Stimulated activated naive B cell treated with anti-CD40 and anti-IgM and Interleukin-4, amounts not matched to agents 10 μg/mL and 1 μg/mL and 100 μg/mL, for 72 hours (primary cell): ENCODE measurements around the gene ZFP91.

Experiments
- ATAC-seq, 2 donors: fragments of 150-1000 bp; cut with Tn5 transposase; replicated peaks; 2 replicates each; pipeline ENCODE4 v1.10.0; 2021; ENCODE audit warnings: moderate library complexity in 1 of 2
- DNase-seq: peaks from one replicate; pipeline ENCODE4 v3.0.0; 2021
- H3K27ac Mint-ChIP-seq: one replicate; pipeline ENCODE4 v1.8.0; 2022; ENCODE audit warnings: mild to moderate bottlenecking, mixed read lengths
- H3K27me3 Mint-ChIP-seq, 2 donors: one replicate each; pipeline ENCODE4 v1.8.0; 2022; ENCODE audit warnings: mixed read lengths in 2 of 2
- H3K36me3 Mint-ChIP-seq, 2 donors: one replicate each; pipeline ENCODE4 v1.8.0; 2022; ENCODE audit warnings: mixed read lengths in 2 of 2, mild to moderate bottlenecking in 1 of 2
- H3K4me1 Mint-ChIP-seq, 2 donors: one replicate each; pipeline ENCODE4 v1.8.0; 2022; ENCODE audit warnings: mixed read lengths in 2 of 2, mild to moderate bottlenecking in 1 of 2
- H3K4me3 Mint-ChIP-seq, 2 donors: one replicate each; pipeline ENCODE4 v1.8.0; 2022; ENCODE audit warnings: mild to moderate bottlenecking in 2 of 2, mixed read lengths in 2 of 2, moderate library complexity in 1 of 2
- H3K9me3 Mint-ChIP-seq, 2 donors: one replicate each; pipeline ENCODE4 v1.8.0; 2022; ENCODE audit warnings: mixed read lengths in 2 of 2, mild to moderate bottlenecking in 1 of 2

ZFP91 gene

DNA sequence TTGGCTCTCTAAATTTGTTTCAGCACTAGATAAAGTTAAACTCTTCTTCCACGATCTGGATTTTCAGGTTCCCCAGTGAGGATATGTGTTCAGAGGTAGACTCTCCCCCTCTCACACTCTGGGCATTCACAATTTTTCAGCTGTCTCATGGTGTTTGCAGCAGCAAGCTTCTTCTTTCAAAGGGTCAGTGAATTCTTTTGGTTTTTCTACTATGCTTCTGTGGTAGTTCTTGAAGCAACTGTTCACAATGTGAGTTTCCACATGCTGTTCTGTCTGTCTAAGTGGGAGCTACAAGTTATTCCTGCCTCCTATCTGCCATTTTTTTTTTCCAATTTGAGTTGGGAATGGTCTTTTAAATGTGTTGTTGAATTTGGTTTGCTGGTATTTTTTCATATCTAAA, 69.0 kb downstream of the ZFP91 start:
- Mint-ChIP-seq H3K27me3 (no peaks in the 10 kb centered on the region), H3K4me3 (no peak overlapping the region), H3K4me1 (peaks cover 17 to 23% of the 10 kb centered on the region in 2 donors), H3K27ac (peak overlapping the region; percentile 83), H3K36me3 (peaks cover 8 to 16% of the 10 kb centered on the region in 2 donors), H3K9me3 (peaks cover 7 to 8% of the 10 kb centered on the region in 2 donors)
- DNase-seq = no peak
- peak; percentile 5 to 14 for ATAC-seq

DNA sequence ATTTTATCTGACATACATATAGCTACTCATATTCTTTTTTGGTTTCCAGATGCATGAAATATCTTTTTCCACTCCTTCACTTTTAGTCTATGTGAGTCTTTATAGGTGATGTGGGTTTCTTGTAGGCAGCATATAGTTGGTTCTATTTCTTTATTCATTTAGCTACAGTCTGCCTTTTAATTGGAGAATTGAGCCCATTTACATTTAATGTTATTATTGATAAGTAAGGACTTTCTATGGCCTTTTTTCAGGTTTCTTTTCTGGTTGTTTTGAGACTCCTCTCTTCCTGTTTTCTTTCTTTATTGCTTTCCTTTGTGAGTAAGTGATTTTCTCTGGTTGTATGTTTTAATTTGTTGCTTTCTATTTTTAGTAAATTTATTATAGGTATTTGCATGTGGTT, 70.8 kb downstream of the ZFP91 start:
- peaks cover 7 to 8% of the 10 kb centered on the region in 2 donors for H3K9me3 Mint-ChIP-seq
- H3K27ac Mint-ChIP-seq = no peak overlapping the region
- ATAC-seq = no peak
- peaks cover 8 to 16% of the 10 kb centered on the region in 2 donors for H3K36me3 Mint-ChIP-seq
- DNase-seq = no peak
- H3K4me1 Mint-ChIP-seq = peaks cover 26 to 32% of the 10 kb centered on the region in 2 donors
- H3K27me3 Mint-ChIP-seq = no peaks in the 10 kb centered on the region
- no peak overlapping the region for H3K4me3 Mint-ChIP-seq

DNA sequence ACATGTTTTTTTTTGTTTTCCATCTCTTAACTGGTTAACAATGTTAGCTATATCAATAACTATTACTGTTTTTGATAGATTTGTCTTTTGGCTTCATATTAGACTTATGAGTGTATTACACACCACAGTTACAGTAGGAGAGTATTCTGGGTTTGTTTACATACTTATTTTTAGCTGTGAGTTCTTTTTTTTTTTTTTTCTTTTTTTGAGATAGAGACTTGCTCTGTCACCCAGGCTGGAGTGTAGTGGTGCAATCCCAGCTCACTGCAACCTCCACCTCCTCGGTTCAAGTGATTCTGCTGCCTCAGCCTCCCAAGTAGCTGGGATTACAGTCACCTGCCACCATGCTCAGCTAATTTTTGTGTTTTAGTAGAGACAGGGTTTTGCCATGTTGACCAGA, 71.6 kb downstream of the ZFP91 start:
- Mint-ChIP-seq H3K4me3 (no peak overlapping the region), H3K27ac (no peak overlapping the region), H3K9me3 (peaks cover 6 to 8% of the 10 kb centered on the region in 2 donors), H3K36me3 (peaks cover 8 to 12% of the 10 kb centered on the region in 2 donors), H3K4me1 (peaks cover 26 to 32% of the 10 kb centered on the region in 2 donors), H3K27me3 (no peaks in the 10 kb centered on the region)
- DNase-seq (no peak), ATAC-seq (no peak)

GRCh38 chr11:58652726-58653280, 73.9 kb downstream of the ZFP91 start:
- Mint-ChIP-seq H3K36me3 (no peaks in the 10 kb centered on the region), H3K27ac (no peak overlapping the region), H3K4me1 (peaks cover 12 to 17% of the 10 kb centered on the region in 2 donors), H3K9me3 (peaks cover 0 to 5% of the 10 kb centered on the region in 2 donors), H3K4me3 (no peak overlapping the region), H3K27me3 (no peaks in the 10 kb centered on the region)
- DNase-seq = no peak
- ATAC-seq = no peak

DNA sequence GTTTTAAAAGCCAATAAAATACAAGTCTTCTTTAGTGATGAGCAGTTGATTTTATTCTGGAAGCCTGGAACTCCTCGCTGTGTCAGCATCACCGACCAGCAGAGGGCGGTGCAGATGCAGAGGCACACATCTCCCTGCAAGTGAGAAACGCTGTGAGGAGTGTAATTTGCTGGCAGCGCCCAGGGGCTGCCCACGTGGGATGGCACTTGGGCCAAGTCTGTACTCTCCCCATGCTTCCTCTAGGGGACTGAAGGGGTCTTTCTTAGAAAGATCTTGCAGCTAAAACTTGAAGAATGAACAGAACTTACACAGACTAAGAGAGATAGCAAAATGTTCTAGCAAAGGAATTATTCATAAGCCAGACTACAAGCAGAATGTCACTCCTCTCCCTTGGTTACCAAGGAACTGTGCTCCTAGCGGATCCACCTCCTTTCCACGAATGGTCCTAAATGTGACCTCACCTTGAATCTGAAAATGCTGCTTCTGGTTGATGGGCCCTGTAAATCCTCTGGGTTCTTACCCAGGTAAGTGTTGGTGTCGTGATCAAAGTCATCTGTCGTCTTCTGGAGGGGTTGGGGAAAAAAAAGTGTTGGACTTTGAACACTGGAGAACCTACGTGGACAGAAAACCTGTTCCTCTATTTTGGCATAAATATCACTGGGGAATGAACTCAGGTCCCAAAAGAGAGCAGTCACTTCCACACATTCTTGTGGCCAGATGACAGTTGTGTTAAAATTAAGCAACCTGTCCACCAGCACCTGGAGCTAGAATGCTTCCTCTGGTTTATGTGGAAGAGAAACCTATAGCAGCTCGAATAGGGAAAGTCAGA, 75.4 kb downstream of the ZFP91 start:
- Mint-ChIP-seq H3K9me3 (peaks cover 0 to 5% of the 10 kb centered on the region in 2 donors), H3K27me3 (no peaks in the 10 kb centered on the region), H3K27ac (peak overlapping the region; percentile 40), H3K36me3 (no peaks in the 10 kb centered on the region), H3K4me3 (no peak overlapping the region), H3K4me1 (peaks cover 9% of the 10 kb centered on the region in 2 donors)
- peak; percentile 66 for DNase-seq
- ATAC-seq = peak; percentile 99 to 100

DNA sequence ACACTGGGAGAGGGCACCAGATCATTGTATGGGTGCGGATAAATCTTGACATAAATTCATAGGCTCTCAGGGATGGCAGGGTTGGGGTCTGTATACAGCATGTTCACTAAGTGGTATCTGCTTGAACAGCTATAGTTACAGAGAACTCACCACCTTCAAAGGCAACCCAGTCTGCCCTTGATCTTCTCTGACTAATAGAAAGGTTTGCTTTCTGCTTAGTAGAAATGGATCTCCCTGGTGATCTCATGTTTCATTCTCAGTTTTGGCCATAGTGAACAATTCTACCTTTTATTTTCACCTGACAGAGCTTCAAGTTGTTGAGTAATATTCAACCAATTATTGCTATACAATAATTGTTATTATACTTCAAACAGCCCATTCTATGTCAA, 76.0 kb downstream of the ZFP91 start:
- Mint-ChIP-seq H3K27ac (no peak overlapping the region), H3K36me3 (no peaks in the 10 kb centered on the region), H3K4me1 (peaks cover 9% of the 10 kb centered on the region in 2 donors), H3K27me3 (peaks cover 0 to under 1% of the 10 kb centered on the region in 2 donors), H3K9me3 (no peaks in the 10 kb centered on the region), H3K4me3 (no peak overlapping the region)
- DNase-seq (no peak), ATAC-seq (no peak)

DNA sequence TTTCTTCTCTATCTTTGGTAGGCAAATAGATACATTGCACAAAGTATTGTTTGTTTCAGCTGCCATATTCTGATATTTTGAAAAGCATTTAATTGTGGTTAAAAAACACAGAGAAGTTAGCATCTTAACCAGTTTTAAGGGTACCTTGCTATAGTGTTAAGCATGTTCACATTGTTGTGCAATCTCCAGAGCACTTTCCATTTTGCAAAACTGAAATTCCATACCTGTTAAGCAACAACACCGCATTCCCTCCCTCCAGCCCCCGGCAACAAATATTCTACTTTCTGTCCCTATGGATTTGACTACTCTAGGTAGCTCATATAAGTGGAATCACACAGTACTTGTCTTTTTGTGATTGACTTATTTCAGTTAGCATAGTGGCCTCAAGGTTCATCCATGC, 77.5 kb downstream of the ZFP91 start:
- DNase-seq (no peak), ATAC-seq (no peak)
- H3K9me3 Mint-ChIP-seq = peaks cover 0 to 2% of the 10 kb centered on the region in 2 donors
- no peak overlapping the region for H3K27ac Mint-ChIP-seq
- peaks cover 9% of the 10 kb centered on the region in 2 donors for H3K4me1 Mint-ChIP-seq
- H3K4me3 Mint-ChIP-seq = no peak overlapping the region
- H3K27me3 Mint-ChIP-seq = peaks cover 6 to 7% of the 10 kb centered on the region in 2 donors
- no peaks in the 10 kb centered on the region for H3K36me3 Mint-ChIP-seq

- ATAC-seq = no peak
- H3K9me3 Mint-ChIP-seq = peaks cover 0 to 2% of the 10 kb centered on the region in 2 donors
- no peaks in the 10 kb centered on the region for H3K36me3 Mint-ChIP-seq
- peaks cover 17 to 19% of the 10 kb centered on the region in 2 donors for H3K27me3 Mint-ChIP-seq
- no peak for DNase-seq
- no peak overlapping the region for H3K27ac Mint-ChIP-seq
- H3K4me1 Mint-ChIP-seq = peaks cover 8 to 9% of the 10 kb centered on the region in 2 donors
- H3K4me3 Mint-ChIP-seq = no peak overlapping the region
Measured at GRCh38 chr11:58658623-58659022, 79.8 kb downstream of the ZFP91 start.

GRCh38 chr11:58659404-58659803, 80.5 kb downstream of the ZFP91 start:
- Mint-ChIP-seq H3K4me3 (no peak overlapping the region), H3K27me3 (peaks cover 17 to 19% of the 10 kb centered on the region in 2 donors), H3K36me3 (no peaks in the 10 kb centered on the region), H3K4me1 (peaks cover under 1 to 2% of the 10 kb centered on the region in 2 donors), H3K9me3 (peaks cover 0 to 2% of the 10 kb centered on the region in 2 donors), H3K27ac (no peak overlapping the region)
- DNase-seq (no peak), ATAC-seq (no peak)

DNA sequence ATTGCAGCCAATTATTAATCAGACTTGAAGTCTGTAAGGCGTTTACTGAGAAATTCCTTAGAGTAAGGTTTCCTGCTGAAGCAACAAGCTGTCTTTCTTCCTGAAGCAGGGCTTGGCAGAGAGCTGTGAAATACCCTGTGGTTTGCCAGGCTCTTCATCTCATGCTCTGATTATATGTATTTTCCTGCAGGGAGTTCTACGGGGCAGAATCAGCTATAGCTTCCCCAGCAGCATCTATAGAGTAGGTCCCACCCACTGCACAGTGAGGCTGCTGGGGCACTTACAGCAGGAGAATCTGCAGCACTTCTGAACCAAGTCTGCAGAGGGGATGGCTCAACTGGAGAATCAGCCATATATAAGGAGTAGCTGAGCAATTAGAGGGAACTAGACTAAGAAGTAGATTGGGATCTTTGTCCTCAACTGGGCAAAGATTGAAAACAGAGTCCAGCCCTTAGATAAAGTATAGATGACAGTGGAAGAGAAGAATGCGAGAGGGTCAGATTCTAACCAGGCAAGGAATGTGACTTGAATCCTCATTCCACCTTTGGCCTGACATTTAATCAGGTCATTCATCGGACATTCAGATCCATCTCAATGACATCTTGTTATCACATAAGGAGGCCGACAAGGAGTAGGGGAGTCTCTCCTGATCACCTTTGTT, 81.2 kb downstream of the ZFP91 start:
- H3K27ac Mint-ChIP-seq = no peak overlapping the region
- peaks cover 17 to 19% of the 10 kb centered on the region in 2 donors for H3K27me3 Mint-ChIP-seq
- no peak overlapping the region for H3K4me3 Mint-ChIP-seq
- H3K36me3 Mint-ChIP-seq = no peaks in the 10 kb centered on the region
- H3K4me1 Mint-ChIP-seq = no peaks in the 10 kb centered on the region
- ATAC-seq = no peak
- peaks cover 0 to 2% of the 10 kb centered on the region in 2 donors for H3K9me3 Mint-ChIP-seq
- DNase-seq = no peak
